Cardiac muscle cell (in vitro differentiated cells and primary cell): Measurements from ENCODE around the gene ENSA. TPM values are rescaled to one million over a fixed set of nuclear protein-coding genes. Genes with fewer than 3 reads are reported as not detected.
A peak's percentile ranks its signal among the peaks of the same experiment; 100 is the strongest.

ENCODE experiments used
- DNase-seq, 2 donors: peaks; one replicate each; pipeline versions ENCODE4 v3.0.0 to v3.0.0-alpha.2; 2010 to 2017; ENCODE audit warnings: low read depth in 1 of 2, low spot score in 1 of 2
- H3K27ac ChIP-seq: fragments of 200-600 bp; sonication (generic); 2 replicates; pipeline ENCODE4 v1.5.1; 2016
- H3K27me3 ChIP-seq: fragments of 200-600 bp; sonication (generic); 2 replicates; pipeline ENCODE4 v1.6.0; 2016; ENCODE audit warnings: control low read depth
- H3K36me3 ChIP-seq: fragments of 200-600 bp; sonication (generic); 2 replicates; pipeline ENCODE4 v1.5.1; 2016; ENCODE audit warnings: control low read depth
- H3K4me1 ChIP-seq: fragments of 200-600 bp; sonication (generic); 2 replicates; pipeline ENCODE4 v1.8.1; 2017; ENCODE audit warnings: low read depth, mild to moderate bottlenecking, mixed run types
- H3K4me3 ChIP-seq: fragments of 200-600 bp; sonication (generic); 2 replicates; pipeline ENCODE4 v1.5.1; 2016; ENCODE audit warnings: mild to moderate bottlenecking
- H3K9me3 ChIP-seq: fragments of 200-600 bp; sonication (generic); 2 replicates; pipeline ENCODE4 v1.5.1; 2017; ENCODE audit warnings: low read depth, mild to moderate bottlenecking, control low read depth
- polyA plus RNA-seq: library from polyadenylated mRNA; unstranded; fragments of >200 nt; fragmentation: Nextera tagmentation; extraction: Ambion mirVana; gene quantifications from 2 replicates; pipeline ENCODE4 v1.2.1, GENCODE V29; 2016
- total RNA-seq: library from RNA; depleted of rRNA; stranded (reverse); fragments of >200 nt; gene quantifications from 2 replicates; pipeline ENCODE4 v1.2.3, GENCODE V29; 2016
- TF ChIP-seq, protein P1 (sequence below): IDR thresholded peaks from 2 replicates; pipeline ENCODE4 v1.5.1; 2012; ENCODE audit warnings: low read depth, mild to moderate bottlenecking, low read length

The ENSA gene
- total and polyA plus RNA-seq, 2 experiments from 2014 or later: 65.9 to 82.2 TPM

DNA sequence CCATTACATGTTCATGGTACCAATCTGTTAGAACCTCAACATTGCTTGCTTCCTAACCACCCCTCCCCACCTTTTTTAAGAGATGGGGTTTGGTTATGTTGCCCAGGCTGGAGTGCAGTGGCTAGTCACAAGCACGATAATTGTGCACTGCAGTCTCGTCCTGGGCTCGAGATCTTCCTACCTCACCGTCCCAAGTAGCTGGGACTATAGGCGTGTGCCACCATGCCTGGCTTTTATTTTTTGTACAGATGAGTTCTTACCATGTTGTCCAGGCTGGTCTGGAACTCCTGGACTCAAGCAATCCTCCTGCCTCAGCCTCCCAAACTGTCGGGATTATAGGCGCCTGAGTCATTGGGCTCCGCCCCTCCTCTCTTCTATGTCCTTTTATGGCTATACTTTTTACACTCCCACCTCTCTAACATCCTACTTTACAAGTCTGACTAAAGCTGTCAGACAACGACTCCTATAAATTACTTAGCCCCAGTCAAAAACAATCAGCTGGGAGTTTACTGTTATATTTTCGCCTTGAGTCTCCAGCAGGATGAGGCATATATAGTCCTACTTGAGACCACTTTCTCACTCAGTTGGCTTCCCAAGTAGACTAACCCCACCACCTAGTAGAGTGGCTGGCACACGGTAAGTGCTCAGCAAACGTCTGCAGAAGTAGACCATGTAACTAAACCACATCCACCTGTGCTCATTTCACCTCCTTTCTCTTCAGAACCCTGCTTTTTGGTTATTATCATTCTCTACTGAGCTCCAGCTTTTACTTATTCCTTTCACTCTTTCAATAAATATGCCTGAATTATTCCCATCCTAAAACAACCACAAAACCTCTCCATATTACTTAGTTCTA is 13.8 kb downstream of the ENSA start:
- Histone ChIP-seq H3K9me3 (no peaks in the 10 kb centered on the region), H3K27ac (no peak overlapping the region), H3K4me3 (no peak overlapping the region), H3K27me3 (no peaks in the 10 kb centered on the region), H3K36me3 (peaks cover 26% of the 10 kb centered on the region), H3K4me1 (no peaks in the 10 kb centered on the region)
- no peak for DNase-seq
- TF ChIP-seq, protein P1, sequence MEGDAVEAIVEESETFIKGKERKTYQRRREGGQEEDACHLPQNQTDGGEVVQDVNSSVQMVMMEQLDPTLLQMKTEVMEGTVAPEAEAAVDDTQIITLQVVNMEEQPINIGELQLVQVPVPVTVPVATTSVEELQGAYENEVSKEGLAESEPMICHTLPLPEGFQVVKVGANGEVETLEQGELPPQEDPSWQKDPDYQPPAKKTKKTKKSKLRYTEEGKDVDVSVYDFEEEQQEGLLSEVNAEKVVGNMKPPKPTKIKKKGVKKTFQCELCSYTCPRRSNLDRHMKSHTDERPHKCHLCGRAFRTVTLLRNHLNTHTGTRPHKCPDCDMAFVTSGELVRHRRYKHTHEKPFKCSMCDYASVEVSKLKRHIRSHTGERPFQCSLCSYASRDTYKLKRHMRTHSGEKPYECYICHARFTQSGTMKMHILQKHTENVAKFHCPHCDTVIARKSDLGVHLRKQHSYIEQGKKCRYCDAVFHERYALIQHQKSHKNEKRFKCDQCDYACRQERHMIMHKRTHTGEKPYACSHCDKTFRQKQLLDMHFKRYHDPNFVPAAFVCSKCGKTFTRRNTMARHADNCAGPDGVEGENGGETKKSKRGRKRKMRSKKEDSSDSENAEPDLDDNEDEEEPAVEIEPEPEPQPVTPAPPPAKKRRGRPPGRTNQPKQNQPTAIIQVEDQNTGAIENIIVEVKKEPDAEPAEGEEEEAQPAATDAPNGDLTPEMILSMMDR: no peak

DNA sequence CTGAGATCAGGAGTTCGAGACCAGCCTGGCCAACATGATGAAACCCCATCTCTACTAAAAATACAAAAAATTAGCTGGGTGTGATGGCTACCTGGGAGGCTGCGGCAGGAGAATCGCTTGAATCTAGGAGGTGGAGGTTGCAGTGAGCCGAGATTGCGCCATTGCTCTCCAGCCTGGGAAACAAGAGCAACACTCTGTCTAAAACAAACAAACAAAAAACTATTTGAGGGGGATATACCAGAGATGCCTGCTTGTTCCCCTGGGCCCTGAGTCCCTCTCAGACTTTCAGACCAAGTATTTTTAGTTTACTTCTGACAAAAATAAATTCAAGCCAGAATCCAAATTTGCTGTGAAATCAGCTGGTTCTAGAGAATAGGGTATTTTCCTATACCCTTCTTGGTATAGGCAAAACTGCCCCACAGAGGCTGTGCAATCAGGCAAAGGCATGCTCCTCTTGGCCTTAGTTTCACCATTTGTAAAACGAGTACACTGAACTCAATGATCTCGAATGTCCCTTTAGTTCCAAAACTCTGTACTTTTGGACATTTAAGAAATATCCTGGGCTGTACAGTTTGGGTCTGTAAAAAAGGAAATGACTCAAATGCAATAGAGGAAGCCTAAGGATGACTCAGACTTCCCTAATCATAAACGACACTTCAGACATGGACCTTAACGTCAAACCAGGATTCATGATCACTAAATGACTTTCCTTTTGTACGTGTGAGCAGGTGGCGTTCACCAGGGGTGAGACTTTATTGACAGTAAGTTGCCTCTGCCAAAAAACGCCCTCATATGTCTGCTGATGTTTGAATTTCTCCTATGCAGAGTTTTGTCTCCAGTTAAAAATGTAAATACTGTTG is 16.1 kb downstream of the ENSA start:
- TF ChIP-seq, protein P1: no peak
- Histone ChIP-seq H3K9me3 (no peaks in the 10 kb centered on the region), H3K4me1 (peaks cover 4% of the 10 kb centered on the region), H3K27me3 (no peaks in the 10 kb centered on the region), H3K36me3 (peaks cover 8% of the 10 kb centered on the region), H3K4me3 (no peak overlapping the region), H3K27ac (no peak overlapping the region)
- DNase-seq: peak in 1 of 2 donors; percentile 87

DNA sequence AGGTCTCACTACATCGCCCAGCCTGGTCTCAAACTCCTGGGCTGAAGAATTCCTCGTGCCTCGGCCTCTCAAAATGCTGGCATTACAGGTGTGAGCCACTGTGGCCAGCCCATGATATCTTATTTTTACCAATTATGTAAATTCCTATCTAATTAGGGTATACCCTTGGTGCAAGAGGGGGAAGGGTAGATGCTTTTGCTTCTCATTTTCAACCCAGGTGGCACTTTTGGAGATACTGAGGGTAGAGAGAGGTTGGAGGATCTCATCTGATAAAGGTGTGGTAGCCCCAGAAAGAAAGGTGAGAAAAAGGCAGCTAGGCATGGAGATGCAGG is 17.4 kb downstream of the ENSA start:
- Histone ChIP-seq H3K27me3 (no peaks in the 10 kb centered on the region), H3K27ac (peak overlapping the region; percentile 28), H3K9me3 (no peaks in the 10 kb centered on the region), H3K4me3 (no peak overlapping the region), H3K4me1 (peaks cover 4% of the 10 kb centered on the region), H3K36me3 (peaks cover 4% of the 10 kb centered on the region)
- TF ChIP-seq, protein P1: no peak
- no peak for DNase-seq

DNA sequence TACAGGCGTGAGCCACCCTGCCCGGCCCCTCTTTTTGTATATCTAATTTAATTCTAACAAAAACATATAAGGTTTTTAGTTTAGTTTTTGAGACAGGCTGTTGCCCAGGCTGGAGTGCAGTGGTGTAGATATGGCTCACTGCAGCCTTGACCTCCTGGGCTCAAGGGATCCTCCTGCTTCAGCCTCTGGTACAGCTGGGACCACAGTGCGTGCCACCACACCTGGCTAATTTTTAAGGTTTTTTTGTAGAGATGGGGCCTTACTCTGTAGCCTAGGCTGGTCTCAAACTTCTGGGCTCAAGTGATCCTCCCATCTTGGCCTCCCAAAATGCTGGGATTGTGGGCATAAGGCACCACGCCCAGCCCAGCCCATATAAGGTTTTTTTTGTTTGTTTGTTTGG is 18.8 kb downstream of the ENSA start:
- TF ChIP-seq, protein P1: no peak

DNA sequence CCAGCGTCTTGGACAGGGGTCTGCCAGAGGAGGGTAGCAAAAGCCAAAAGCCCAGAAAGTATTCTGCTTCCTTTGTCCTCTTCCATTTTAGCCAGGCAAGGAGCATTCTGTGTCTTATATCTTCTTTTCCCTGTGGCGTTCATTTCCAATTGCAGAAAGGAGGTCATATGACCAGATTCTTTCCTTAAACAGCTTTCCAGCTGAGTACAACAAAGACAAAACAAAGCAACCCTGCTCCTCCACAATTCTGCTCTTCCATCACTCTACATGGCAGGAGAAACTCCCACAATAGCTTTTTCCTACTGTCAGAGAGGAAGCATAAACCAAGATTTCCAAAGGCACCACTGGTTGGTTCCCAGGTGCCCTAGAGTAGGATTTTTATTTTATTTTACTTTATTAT is 19.7 kb downstream of the ENSA start:
- peak overlapping the region; percentile 81 for H3K27ac ChIP-seq
- H3K27me3 ChIP-seq: no peaks in the 10 kb centered on the region
- DNase-seq: peak in 1 of 2 donors; percentile 68
- peaks cover 3% of the 10 kb centered on the region for H3K36me3 ChIP-seq
- TF ChIP-seq, protein P1: no peak
- H3K9me3 ChIP-seq: no peaks in the 10 kb centered on the region
- peaks cover 4% of the 10 kb centered on the region for H3K4me1 ChIP-seq
- H3K4me3 ChIP-seq: no peak overlapping the region

More for the DNA sequence above, 18.8 kb downstream of the ENSA start:
- H3K27me3 ChIP-seq: no peaks in the 10 kb centered on the region
- H3K27ac ChIP-seq: no peak overlapping the region
- no peak for DNase-seq
- H3K4me3 ChIP-seq: no peak overlapping the region
- H3K4me1 ChIP-seq: peaks cover 4% of the 10 kb centered on the region
- H3K36me3 ChIP-seq: peaks cover 3% of the 10 kb centered on the region
- no peaks in the 10 kb centered on the region for H3K9me3 ChIP-seq
